Stimulated activated CD8-positive, alpha-beta memory T cell treated with anti-CD3 and anti-CD28 coated beads, Interleukin-4, amount 100 ng/mL, for 4 hours (primary cell): ENCODE results near the gene LTBP4.

Source experiments
- DNase-seq, 2 donors: peaks; one replicate each; pipeline ENCODE4 v3.0.0-alpha.2; 2020; ENCODE audit warnings: low read depth in 2 of 2, low spot score in 1 of 2

Gene LTBP4

DNA sequence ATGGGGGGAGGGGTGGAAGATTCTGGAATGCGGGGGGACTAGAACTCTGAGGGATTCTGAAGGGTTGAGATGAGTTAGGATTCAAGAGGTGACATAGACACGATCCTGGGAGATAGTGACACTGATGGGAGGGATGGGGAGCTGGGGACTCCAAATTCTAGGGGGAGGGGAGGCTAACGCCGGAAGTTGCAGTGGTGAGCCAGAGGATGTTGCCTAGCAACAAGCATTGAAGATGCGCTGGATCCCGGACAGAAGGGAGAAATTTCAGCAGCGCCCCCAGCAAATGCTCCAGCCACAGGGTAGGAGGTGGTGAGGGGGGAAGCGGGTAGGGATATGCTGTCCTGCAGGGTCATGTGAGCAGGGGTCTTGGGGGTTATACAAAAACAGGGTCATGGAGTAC lies 6.9 kb upstream of the LTBP4 start:
- DNase-seq: no peak

DNA sequence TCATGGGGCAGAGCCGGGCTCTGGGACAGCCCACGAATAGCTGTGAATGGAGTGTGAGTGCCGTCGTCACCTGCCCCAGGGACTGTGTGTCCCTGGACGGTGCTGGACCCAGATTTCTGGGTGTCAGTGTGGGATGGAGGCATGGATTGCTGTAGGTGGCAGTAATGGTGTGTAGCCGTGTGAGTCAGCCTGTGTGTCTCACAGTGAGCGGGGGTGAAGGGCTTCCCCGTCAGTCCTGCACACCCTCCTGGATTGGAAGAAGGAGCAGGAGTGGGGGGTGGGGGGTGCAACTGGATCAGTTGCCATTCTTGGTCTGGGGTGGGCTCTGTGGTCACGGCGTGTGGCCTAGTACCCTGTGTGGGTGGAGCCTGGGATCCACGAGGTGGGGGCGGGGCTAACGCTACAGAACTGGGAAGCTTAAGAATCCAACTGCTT lies 6.5 kb upstream of the LTBP4 start:
- DNase-seq: no peak

DNA sequence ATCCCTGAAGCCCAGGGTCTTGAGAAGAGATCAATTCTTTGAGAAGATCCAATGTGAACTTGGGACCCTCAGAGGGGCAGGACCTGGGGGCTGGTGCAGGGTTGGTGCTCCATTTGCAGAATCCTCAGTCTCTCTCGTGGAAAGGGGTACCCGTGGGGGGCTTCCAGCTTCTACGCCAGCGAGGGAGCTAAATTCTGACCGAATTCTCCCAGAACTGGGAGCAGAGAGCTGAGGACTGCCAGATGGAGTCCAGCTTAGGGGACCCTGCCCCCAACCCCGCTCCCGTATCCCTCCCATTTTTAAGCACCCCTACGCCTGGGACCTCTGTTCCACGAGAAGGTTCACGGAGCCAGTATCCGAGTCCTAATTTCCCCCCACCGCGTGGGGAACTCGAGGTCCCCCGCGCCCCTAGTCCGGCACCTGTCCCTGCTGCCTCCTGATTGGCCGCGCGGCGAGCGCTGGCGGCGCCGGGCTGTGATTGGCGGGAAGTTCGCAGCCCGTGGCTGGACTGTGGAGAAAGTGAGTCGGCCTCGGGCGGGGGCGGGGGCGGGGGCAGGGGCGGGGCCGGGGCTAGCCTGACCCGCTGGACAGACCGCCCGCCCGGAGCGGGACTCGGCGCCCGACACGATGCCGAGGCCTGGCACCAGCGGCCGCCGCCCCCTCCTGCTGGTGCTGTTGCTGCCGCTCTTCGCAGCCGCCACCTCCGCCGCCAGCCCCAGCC lies 4.4 kb upstream of the LTBP4 start:
- no peak for DNase-seq

DNA sequence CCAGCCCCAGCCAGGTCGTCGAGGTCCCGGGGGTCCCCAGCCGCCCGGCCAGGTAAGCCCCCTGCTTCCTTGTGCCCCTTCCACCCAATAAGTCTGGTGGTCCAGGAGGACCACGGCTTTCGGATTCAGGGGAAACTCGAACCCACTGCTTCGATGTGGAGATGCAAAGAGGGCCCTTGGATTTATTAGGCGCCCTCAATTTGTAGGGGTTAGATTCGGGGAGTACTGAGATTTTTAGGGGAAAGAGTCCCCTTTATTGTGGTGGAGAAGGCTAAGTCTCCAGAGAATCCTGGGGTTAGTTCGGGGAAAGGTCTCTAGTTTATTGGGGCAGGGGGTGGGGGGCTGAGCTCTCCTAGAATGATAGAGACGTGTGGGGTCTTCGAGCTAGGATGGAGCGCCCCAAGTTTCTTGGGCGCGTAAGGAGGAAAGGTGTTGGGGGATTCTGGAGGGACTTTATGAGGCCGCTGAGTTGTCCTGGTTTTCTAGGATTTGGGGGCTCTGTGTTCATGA lies 3.8 kb upstream of the LTBP4 start:
- no peak for DNase-seq

DNA sequence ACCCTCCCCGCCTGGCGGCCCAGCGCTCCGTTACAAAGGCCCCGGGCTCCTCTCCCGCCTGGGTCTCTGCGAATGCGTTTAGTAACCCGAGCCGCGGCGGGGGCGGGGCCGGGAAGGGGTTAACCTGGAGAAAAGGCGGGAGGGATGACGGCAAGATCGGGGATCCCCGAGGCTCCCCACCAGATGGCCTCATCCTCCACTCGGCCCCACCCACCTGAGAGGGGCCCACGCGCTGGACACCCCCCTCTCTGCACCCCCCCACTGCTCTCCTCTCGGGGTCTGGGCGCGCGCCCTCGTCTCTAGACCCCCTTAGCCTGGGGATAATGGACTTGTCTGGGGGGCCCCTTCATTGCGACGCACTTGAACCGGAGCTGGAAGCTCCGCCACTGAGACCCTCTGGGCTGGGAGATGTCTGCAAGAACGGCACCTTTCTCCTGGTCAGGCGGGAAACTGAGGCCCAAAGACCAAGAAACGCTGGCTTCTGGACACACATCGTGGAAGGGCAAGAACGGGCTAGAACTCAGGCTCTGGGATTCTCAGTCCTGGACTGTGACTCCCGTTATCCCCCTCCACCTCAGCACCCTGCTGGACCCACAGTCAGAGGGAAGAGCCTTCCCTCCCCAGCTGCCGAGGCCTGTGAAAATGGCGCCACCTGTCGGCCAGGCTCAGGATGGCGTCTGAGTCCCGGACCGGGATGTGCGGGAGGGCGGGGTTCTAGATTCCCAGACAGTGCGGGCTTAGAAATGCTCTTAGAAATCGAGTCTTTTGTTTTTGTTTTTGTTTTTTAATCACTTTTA lies 2.9 kb upstream of the LTBP4 start:
- DNase-seq: peak in 1 of 2 donors; percentile 69

DNA sequence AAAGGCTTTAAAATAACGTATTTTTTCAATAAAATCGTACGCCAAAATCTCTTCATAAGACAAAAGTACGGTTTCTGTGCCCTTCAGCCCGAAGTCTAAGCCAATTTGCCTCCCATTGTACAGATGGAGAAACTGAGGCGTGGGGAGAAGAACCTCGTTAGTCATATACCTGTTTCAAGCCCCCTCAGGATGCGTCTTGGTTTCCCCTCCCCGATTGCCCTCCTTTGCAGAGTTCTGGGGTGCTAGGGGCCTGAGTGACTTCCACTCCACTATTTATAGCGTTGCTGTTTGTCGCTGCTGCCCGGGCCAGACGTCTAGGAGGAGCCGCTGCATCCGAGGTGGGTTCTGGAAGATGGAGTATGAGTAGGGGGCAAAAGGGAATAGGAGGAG lies 2.3 kb upstream of the LTBP4 start:
- no peak for DNase-seq

DNA sequence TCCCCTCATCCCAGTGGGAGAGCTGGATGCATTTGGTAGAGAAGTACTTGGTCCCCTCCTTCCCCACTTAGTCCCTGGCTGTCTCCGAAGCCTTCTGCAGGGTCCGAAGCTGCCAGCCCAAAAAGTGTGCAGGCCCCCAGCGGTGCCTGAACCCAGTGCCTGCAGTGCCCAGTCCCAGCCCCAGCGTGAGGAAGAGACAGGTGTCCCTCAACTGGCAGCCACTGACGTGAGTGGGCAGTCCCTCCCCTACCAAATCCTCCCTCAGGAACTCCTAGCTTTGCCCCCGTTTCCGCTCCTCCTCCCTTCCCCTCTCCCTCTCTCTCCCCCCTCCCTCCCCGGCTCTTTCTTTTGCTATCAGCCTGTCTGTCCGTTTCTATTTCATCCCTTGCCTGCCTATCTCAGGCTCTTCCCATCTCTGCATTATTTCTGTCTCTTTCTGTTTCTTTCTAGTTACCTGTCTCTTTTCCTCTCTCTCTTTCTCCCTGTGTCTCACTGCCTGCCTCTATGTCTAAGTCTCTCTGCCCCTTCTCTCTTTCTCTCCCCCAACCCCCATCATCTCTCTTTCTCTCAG lies 1.8 kb upstream of the LTBP4 start:
- DNase-seq: no peak

DNA sequence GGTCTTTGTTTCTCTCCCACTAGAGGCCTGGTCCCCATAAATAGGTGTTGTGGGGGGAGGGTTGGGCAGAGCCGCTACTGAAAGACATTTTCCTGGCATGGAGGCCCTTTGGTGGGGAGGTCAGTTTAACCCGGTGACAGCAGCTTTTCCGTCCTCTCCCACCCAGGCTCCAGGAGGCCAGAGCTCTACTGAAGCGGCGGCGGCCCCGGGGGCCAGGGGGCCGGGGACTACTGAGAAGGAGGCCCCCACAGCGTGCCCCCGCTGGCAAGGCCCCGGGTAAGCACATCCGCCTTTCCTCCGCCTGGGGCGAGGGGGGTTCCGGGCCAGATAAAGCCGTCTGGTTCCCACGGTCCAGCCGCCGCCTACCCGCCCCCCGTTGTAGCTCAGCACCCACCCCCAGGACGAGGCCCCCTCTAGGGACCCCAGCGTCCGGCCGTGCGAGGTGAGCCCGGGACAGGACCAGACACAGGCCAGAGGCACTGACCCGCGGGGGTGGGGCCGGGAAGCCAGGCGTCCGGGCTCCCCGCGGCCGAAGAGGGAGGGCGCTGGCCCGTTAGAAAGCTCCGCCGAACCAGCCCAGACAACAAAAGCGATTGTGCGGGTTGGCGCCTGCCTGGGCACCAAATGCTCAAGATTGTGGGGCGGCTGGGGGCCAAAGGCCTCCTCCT lies 1.1 kb upstream of the LTBP4 start:
- DNase-seq: no peak

DNA sequence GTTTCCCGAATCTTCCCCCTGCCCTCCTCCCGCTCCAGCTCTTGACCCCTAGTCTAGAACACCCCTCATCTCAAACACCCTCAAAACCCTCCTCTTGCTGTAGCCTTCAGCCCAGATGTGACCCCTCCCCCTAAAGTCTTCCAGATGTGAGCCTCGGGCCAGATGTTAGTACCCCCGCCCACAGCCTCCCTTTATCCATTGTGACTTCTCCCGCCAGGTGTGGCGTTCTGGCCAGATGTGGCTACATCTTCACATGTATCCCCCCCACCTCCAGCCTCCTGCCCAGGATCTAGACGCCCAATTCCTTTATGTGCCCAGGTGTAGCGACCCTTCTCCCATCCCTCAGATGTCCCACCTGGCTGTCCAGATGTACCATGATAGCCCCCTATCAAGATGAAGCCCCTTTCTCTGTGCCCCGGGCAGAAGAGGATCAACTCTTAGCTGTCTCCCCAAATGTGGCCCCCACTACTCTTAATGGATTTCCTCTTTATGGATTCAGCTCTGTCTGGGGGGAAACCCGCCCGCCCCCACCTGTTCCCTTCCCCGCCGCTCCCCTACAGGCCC lies 517 bp upstream of the LTBP4 start:
- DNase-seq: no peak

DNA sequence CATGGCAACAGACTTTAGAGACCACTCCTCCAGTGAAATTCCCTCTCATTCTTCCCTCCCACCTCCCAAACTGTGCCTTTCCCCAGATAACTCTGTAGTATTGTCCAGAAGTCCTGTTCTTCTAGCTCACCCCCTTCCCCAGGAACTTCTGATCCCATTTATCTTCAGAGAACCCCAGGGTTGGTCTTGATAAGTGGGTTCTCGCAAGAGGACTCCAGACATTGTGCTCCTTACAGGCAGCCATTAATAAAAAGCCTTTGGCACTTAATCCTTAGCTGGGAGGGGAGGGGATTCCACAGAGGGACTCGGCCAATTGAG lies 1.9 kb downstream of the LTBP4 start:
- DNase-seq: no peak

DNA sequence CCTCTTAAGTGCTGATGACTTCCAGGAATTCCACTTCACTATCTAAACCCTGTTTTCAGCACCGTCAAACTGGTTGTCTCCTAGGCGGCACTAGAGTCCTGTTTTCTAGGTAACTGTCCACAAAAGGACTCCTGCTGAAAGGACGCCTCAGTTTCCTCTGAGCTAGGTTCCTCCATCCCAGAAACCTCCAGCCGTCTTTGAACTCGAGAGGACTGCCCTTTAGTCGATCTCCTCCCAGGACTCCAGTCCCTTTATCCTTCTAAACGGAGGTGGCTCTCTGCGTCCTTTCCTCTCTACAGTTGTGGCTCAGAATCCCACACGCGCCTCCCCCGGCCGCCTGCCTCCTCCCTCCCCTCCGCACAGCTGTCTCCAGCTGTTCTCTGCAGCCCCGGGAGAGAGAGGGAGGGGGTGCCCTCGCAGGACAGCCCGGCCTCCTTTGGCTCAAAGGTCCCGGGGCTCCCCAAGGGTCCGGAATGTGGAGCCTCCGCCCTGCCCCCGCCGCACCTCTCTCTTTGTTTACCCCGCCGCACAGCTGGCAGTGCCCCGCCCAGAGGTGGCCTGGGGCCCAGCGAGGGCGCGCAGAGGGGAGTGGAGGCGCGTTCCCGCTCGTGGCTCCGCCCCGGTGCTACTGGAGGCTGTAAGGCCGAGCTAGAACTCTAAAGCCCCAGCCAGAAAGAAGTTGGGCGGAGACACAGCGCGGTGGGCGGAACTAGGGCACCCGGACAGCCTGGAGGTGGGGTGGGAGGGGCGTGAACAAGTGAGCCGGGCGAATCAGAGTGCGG lies 2.4 kb downstream of the LTBP4 start:
- DNase-seq: peak; percentile 93 to 94

DNA sequence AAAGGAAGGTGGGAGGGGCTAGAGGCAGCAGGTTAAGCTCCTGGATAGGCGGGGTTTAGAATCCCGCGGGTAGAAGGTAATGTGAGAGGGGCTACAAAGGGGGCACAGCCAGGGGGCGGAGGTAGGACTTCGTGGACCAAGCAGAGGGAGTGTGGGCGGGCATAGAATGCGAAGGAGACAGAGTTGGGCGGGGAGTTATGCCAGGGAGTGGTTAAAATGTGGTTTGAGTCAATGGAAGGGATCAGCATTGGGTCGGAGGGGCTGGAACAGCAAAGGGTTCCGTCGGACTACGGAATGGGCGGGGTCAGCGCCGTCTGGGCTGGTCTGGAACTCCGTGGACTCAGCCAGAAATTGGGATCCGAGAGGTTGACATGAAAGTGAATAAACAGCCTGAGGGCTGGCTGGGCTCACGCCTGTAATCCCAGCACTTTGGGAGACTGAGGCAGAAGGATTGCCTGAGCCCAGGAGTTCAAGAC lies 3.0 kb downstream of the LTBP4 start:
- no peak for DNase-seq

DNA sequence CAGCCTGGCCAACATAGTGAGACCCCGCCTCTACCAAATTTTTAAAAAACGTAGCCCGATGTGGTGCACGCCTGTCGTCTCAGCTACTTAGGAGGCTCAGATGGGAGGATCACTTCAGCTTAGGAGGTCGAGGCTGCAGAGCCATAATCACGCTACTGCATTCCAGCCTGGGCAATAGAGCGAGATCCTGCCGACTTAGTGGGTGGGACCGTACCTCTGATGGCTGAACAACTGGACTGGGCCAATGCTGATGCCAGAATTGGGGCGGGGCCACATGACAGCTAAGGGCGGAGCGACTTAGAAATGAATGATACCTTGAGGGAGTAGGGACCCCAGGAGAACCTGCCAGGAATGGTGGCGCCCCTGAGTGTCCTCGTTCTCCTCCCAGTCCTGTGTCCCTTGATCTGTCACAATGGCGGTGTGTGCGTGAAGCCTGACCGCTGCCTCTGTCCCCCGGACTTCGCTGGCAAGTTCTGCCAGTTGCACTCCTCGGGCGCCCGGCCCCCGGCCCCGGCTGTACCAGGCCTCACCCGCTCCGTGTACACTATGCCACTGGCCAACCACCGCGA lies 3.6 kb downstream of the LTBP4 start:
- DNase-seq: no peak

DNA sequence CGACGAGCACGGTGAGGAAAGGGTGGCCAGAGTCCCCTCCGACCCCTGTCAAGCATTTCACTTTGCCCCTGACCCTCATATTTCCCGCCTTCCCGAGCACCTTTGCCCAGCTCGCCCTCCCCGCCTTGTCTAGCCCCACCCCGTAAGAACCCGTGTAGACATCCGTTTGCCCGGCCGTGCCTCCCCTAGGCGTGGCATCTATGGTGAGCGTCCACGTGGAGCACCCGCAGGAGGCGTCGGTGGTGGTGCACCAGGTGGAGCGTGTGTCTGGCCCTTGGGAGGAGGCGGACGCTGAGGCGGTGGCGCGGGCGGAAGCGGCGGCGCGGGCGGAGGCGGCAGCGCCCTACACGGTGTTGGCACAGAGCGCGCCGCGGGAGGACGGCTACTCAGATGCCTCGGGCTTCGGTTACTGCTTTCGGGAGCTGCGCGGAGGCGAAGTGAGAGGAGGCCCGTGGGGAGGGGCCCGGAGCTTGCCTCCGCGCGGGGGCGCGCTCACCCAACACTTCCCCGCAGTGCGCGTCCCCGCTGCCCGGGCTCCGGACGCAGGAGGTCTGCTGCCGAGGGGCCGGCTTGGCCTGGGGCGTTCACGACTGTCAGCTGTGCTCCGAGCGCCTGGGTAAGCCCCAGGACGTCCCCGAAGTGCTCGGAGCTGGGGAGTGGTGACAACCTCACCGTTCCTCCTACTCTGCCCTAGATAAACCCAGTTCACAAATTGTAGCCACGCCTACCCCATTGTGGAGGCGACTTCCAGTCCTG lies 4.2 kb downstream of the LTBP4 start:
- peak; percentile 64 to 74 for DNase-seq

DNA sequence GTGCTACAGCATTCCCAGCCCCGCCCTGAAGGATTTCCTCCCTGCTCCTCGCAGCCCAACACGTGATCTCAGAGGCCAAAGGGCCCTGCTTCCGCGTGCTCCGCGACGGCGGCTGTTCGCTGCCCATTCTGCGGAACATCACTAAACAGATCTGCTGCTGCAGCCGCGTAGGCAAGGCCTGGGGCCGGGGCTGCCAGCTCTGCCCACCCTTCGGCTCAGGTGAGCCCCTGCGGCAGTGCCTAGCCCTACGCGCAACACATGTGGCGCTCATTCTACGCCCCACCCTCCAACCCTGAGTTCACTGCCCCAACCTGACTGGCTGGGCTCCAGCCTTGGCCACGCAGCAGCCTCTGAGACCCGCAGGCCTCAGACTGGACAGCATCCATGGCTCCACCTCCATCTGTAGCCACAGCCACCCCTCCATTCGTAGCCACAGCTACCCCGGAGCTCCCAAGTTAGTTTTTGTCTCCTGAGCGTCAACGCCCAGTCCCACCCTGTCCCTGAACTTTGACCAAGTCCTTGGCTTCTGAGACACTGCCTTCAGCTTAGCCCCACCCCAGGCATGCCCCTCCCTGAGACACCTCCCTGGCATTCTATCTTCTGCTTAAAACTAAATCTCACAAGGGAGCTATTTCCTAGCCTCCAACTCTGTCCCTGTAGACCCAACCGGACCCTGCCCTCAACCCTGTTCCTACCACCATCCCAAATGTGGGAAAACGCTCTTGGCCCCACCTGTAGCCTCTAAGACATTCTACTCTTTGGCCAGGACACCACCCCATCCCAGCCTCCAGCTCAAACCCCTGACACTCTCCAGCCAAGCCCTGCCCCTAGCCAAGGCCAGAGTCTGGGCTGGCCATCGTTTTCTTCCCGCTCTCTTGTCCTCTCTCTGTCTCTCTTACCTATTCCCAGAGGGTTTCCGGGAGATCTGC lies 6.4 kb downstream of the LTBP4 start:
- no peak for DNase-seq

DNA sequence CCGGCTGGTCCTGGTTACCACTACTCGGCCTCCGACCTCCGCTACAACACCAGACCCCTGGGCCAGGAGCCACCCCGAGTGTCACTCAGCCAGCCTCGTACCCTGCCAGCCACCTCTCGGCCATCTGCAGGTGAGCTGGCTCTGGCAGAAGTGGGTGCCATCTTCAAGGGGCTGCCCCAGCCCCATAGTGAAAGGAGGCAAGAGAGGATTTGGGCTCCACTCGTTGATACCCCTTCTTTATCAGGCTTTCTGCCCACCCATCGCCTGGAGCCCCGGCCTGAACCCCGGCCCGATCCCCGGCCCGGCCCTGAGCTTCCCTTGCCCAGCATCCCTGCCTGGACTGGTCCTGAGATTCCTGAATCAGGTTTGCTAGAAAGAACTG lies 7.1 kb downstream of the LTBP4 start:
- DNase-seq: no peak

DNA sequence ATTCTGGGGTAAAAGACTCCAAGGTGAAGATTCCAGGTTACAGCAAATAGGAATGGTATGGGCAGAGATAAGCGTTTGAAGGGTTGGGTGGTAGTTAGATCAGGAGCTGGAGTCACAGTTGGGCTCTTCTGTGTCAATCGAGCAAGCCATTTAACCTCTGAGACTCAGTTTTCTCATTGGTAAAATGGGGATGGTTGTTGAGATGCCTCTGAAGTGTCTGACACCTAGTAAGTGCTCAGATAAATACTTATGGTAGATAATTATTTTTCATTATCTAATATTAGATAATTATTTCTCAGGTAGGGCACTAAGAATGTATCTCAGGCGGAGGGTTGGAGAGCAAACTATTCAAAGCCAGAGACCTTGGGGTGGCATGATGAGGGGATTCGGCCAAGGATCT lies 7.8 kb downstream of the LTBP4 start:
- no peak for DNase-seq
